ENCODE data around the gene MAGEB17. TPM values are rescaled to one million over a fixed set of nuclear protein-coding genes. Genes with fewer than 3 reads are reported as not detected.

MAGEB17 gene
- total RNA-seq, 1 experiment from 2014 or later: not detected

- TF ChIP-seq REST (IDR thresholded peaks at IDR 0.05; ENCODE audit: low read depth): no peak
- no peak for TF ChIP-seq ZBTB33 (IDR thresholded peaks at IDR 0.05; ENCODE audit: extremely low read depth, insufficient replicate concordance, low read length)
These were observed 5.1 kb downstream of the MAGEB17 start (continued) for GRCh38 chrX:16172391-16172790.

GRCh38 chrX:16175329-16176061 lies 8.2 kb downstream of the MAGEB17 start:
- Histone ChIP-seq H3K9me3 (ENCODE audit: control insufficient read depth in 1 of 2, insufficient read depth in 1 of 2, low read depth in 1 of 2, low read length in 2 of 2) (no peaks in the 10 kb centered on the region), H3K9me2 (ENCODE audit: insufficient read depth) (no peaks in the 10 kb centered on the region), H2AFZ (ENCODE audit: low read depth, low read length, poor library complexity, severe bottlenecking) (no peak overlapping the region), H3K27ac (ENCODE audit: low read depth, low read length) (no peak overlapping the region), H3K9ac (ENCODE audit: low read length) (no peak overlapping the region), H3K4me1 (ENCODE audit: control insufficient read depth in 1 of 2, insufficient read depth in 2 of 2, low read length in 2 of 2) (no peaks in the 10 kb centered on the region), H4K20me1 (ENCODE audit: insufficient read depth) (no peaks in the 10 kb centered on the region), H3K36me3 (ENCODE audit: control insufficient read depth in 1 of 2, insufficient read depth in 2 of 2, low read length in 2 of 2) (0 out of 4 replicates have a peak, but pooled peaks cover 0 to 13% of the 10 kb centered on the region in 2 experiments), H3K79me2 (ENCODE audit: insufficient read depth, low read length) (no peaks in the 10 kb centered on the region), H3K27me3 (ENCODE audit: insufficient read depth, low read length) (no peaks in the 10 kb centered on the region), H3K4me3 (replicated peaks in 1 of 2; ENCODE audit: low read depth in 1 of 2, low read length in 2 of 2) (no peak overlapping the region), H3K4me2 (ENCODE audit: low read length) (no peak overlapping the region)
- ATAC-seq: no peak
- no TSS peak for BruUV-seq (replicated peaks)
- intact Hi-C loops (cut with micrococcal nuclease): no loop called here
- DNase-seq (ENCODE audit: low read depth, low spot score): no peak
- ChIA-PET RAD21 (ENCODE audit: low non-redundant PET in 1 of 2, low total read pairs in 2 of 2, uncharacterized antibody in 2 of 2, unreplicated experiment in 2 of 2) (no interaction called here), CTCF (no interaction called here), POLR2A (no interaction called here)
- TF ChIP-seq YY1 (IDR thresholded peaks at IDR 0.05; ENCODE audit: extremely low read depth, insufficient replicate concordance, low read depth, low read length): no peak
- TF ChIP-seq CEBPB (IDR thresholded peaks at IDR 0.05; ENCODE audit: low read depth): no peak
- no peak for TF ChIP-seq MAX (IDR thresholded peaks at IDR 0.05)

All from HCT116 (cell line).